Gastrocnemius medialis (tissue), 4 donors: Measurements from ENCODE around the gene SLC25A21.

ENCODE experiments used
- CTCF ChIP-seq, 5 experiments: fragments of 450-650 bp in 3 of 5; fragments of 200-600 bp in 2 of 5; sonication (generic) in 2 of 5; IDR thresholded peaks in 4 of 5; conservative IDR thresholded peaks in 1 of 5; 1 replicate in 4 of 5; 2 replicates in 1 of 5; pipeline ENCODE4 v1.5.1; 2016 to 2019; ENCODE audit warnings: antibody characterized with exemption in 5 of 5, mild to moderate bottlenecking in 3 of 5, moderate library complexity in 3 of 5
- POLR2A ChIP-seq, 2 donors: fragments of 450-650 bp; IDR thresholded peaks; one replicate each; pipeline ENCODE4 v1.6.1; 2017; ENCODE audit warnings: antibody characterized with exemption in 2 of 2, mild to moderate bottlenecking in 2 of 2, moderate library complexity in 2 of 2

- TF ChIP-seq CTCF (IDR thresholded peaks at IDR 0.05 in 4 of 5, conservative IDR thresholded peaks at IDR 0.05 in 1 of 5): no peak
- TF ChIP-seq POLR2A (IDR thresholded peaks at IDR 0.05): no peak
Observed at GRCh38 chr14:36942522-36943245, 229.7 kb downstream of the SLC25A21 start.
